ENCODE measurements around the gene ZNF467.

The ZNF467 gene

GRCh38 chr7:149770728-149771636 lies 2.4 kb downstream of the ZNF467 start:
- DNase-seq (ENCODE audit: low spot score), result no peak

GRCh38 chr7:149769915-149770314 lies 3.5 kb downstream of the ZNF467 start:
- no peak for DNase-seq (ENCODE audit: low spot score)

- no peak for DNase-seq (ENCODE audit: low spot score)
Observed at GRCh38 chr7:149768931-149769330, 4.5 kb downstream of the ZNF467 start.

GRCh38 chr7:149767068-149767467 lies 6.3 kb downstream of the ZNF467 start:
- DNase-seq (ENCODE audit: low spot score), result no peak

- DNase-seq (ENCODE audit: low spot score), result no peak
Observed at GRCh38 chr7:149766135-149766675, 7.2 kb downstream of the ZNF467 start.

- DNase-seq (ENCODE audit: low spot score), result no peak
Observed at GRCh38 chr7:149765399-149766121, 7.8 kb downstream of the ZNF467 start.

- DNase-seq (ENCODE audit: low spot score), result no peak
Observed at GRCh38 chr7:149764481-149765398, 8.6 kb downstream of the ZNF467 start.

GRCh38 chr7:149763563-149764240 lies 9.7 kb downstream of the ZNF467 start:
- DNase-seq (ENCODE audit: low spot score), result no peak

GRCh38 chr7:149762610-149763009 lies 10.8 kb downstream of the ZNF467 start:
- DNase-seq (ENCODE audit: low spot score), result no peak

- no peak for DNase-seq (ENCODE audit: low spot score)
Observed at GRCh38 chr7:149762089-149762488, 11.3 kb downstream of the ZNF467 start.

GRCh38 chr7:149761307-149761706 lies 12.1 kb downstream of the ZNF467 start:
- DNase-seq (ENCODE audit: low spot score), result no peak

- DNase-seq (ENCODE audit: low spot score), result no peak
Observed at GRCh38 chr7:149760538-149760937, 12.8 kb downstream of the ZNF467 start.

- no peak for DNase-seq (ENCODE audit: low spot score)
Observed at GRCh38 chr7:149759093-149759860, 14.1 kb downstream of the ZNF467 start.

- no peak for DNase-seq (ENCODE audit: low spot score)
Observed at GRCh38 chr7:149753375-149754233, 19.8 kb downstream of the ZNF467 start.

GRCh38 chr7:149752646-149753045 lies 20.7 kb downstream of the ZNF467 start:
- no peak for DNase-seq (ENCODE audit: low spot score)

- no peak for DNase-seq (ENCODE audit: low spot score)
Observed at GRCh38 chr7:149751043-149751775, 22.2 kb downstream of the ZNF467 start.

- no peak for DNase-seq (ENCODE audit: low spot score)
Observed at GRCh38 chr7:149750122-149750845, 23.1 kb downstream of the ZNF467 start.
